ENCODE results near the gene ASAP2. TPM values are rescaled to one million over a fixed set of nuclear protein-coding genes. Genes with fewer than 3 reads are reported as not detected.
A peak's percentile ranks its signal among the peaks of the same experiment; 100 is the strongest.

The ASAP2 gene
- total and polyA plus RNA-seq, 9 of the 15 experiments (the other 6 are each of a cell fraction or from before 2014, with no cell fraction given), result 0.06 to 4.3 (median 3.1) TPM

- TF ChIP-seq, protein P1, sequence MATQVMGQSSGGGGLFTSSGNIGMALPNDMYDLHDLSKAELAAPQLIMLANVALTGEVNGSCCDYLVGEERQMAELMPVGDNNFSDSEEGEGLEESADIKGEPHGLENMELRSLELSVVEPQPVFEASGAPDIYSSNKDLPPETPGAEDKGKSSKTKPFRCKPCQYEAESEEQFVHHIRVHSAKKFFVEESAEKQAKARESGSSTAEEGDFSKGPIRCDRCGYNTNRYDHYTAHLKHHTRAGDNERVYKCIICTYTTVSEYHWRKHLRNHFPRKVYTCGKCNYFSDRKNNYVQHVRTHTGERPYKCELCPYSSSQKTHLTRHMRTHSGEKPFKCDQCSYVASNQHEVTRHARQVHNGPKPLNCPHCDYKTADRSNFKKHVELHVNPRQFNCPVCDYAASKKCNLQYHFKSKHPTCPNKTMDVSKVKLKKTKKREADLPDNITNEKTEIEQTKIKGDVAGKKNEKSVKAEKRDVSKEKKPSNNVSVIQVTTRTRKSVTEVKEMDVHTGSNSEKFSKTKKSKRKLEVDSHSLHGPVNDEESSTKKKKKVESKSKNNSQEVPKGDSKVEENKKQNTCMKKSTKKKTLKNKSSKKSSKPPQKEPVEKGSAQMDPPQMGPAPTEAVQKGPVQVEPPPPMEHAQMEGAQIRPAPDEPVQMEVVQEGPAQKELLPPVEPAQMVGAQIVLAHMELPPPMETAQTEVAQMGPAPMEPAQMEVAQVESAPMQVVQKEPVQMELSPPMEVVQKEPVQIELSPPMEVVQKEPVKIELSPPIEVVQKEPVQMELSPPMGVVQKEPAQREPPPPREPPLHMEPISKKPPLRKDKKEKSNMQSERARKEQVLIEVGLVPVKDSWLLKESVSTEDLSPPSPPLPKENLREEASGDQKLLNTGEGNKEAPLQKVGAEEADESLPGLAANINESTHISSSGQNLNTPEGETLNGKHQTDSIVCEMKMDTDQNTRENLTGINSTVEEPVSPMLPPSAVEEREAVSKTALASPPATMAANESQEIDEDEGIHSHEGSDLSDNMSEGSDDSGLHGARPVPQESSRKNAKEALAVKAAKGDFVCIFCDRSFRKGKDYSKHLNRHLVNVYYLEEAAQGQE (IDR thresholded peaks at IDR 0.05; ENCODE audit: borderline replicate concordance), result no peak
- TF ChIP-seq, protein P1 (CRISPR knock-in tag; IDR thresholded peaks at IDR 0.05; ENCODE audit: low read depth), result no peak
- TF ChIP-seq, protein P2, sequence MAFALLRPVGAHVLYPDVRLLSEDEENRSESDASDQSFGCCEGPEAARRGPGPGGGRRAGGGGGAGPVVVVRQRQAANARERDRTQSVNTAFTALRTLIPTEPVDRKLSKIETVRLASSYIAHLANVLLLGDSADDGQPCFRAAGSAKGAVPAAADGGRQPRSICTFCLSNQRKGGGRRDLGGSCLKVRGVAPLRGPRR (CRISPR knock-in tag; IDR thresholded peaks at IDR 0.05), result 0 out of 2 replicates have a peak, but pooled peaks have one; percentile 49
- TF ChIP-seq FOXA3 (CRISPR knock-in tag; conservative IDR thresholded peaks at IDR 0.05 in 1 of 2, IDR thresholded peaks at IDR 0.05 in 1 of 2) (no peak), MTA1 (IDR thresholded peaks at IDR 0.05; ENCODE audit: borderline replicate concordance) (peak; percentile 59; the same call in 1 of the 2 replicates), ZNF175 (CRISPR knock-in tag; IDR thresholded peaks at IDR 0.05; ENCODE audit: low read depth) (peak; percentile 77; the same call in 1 of the 2 replicates), SMARCE1 (IDR thresholded peaks at IDR 0.05) (peak; percentile 79), KAT8 (IDR thresholded peaks at IDR 0.05; ENCODE audit: low read depth) (no peak), ZFP30 (CRISPR knock-in tag; IDR thresholded peaks at IDR 0.05; ENCODE audit: borderline replicate concordance) (no peak), SRF (CRISPR knock-in tag; IDR thresholded peaks at IDR 0.05) (no peak), TSC22D4 (tag; IDR thresholded peaks at IDR 0.05) (no peak), ZNF740 (CRISPR knock-in tag; IDR thresholded peaks at IDR 0.05) (no peak), ZNF740 (tag; IDR thresholded peaks at IDR 0.05) (no peak), CREB3 (tag; conservative IDR thresholded peaks at IDR 0.05; ENCODE audit: low read depth) (no peak)
- TF ChIP-seq, protein P3, sequence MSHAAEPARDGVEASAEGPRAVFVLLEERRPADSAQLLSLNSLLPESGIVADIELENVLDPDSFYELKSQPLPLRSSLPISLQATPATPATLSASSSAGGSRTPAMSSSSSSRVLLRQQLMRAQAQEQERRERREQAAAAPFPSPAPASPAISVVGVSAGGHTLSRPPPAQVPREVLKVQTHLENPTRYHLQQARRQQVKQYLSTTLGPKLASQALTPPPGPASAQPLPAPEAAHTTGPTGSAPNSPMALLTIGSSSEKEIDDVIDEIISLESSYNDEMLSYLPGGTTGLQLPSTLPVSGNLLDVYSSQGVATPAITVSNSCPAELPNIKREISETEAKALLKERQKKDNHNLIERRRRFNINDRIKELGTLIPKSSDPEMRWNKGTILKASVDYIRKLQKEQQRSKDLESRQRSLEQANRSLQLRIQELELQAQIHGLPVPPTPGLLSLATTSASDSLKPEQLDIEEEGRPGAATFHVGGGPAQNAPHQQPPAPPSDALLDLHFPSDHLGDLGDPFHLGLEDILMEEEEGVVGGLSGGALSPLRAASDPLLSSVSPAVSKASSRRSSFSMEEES (CRISPR knock-in tag; IDR thresholded peaks at IDR 0.05), result no peak
Measured at GRCh38 chr2:9201185-9201891, 5.3 kb upstream of the ASAP2 start (continued).
